HepG2 (cell line): Measurements from ENCODE around the gene HSPA5. TPM values are rescaled to one million over a fixed set of nuclear protein-coding genes. Genes with fewer than 3 reads are reported as not detected.

ENCODE experiments used
- ATAC-seq: fragments of 200-7000 bp; cut with Tn5 transposase; 3 replicates; pipeline ENCODE4 v1.9.1; 2020; ENCODE audit warnings: mild to moderate bottlenecking, moderate library complexity
- BruUV-seq: library from RNA; stranded (reverse); fragments of 400-500 nt; replicated peaks from 2 replicates; lab custom pipeline; 2021; lab: Mats Ljungman, UMichigan
- CTCF ChIA-PET: fragments of 300-600 bp; formaldehyde crosslinking; extraction: SDS; loops from one replicate; lab custom pipeline; 2021; ENCODE audit warnings: low total read pairs, inconsistent platforms, low intra/inter-chr PET ratio; lab: Yijun Ruan, JAX
- POLR2A ChIA-PET: fragments of 350-600 bp; sonication (Branson Sonifier 250); formaldehyde crosslinking; loops from one replicate; lab custom pipeline; 2020; ENCODE audit warnings: antibody characterized with exemption, inconsistent platforms; lab: Yijun Ruan, JAX
- DNase-seq: peaks from one replicate; pipeline ENCODE4 v3.0.0-alpha.2; 2015; ENCODE audit warnings: low spot score
- FAIRE-seq: peaks from 3 replicates; lab custom pipeline; 2011; peaks lifted over from hg19 to GRCh38; lab: Jason Lieb, UNC
- H2AFZ ChIP-seq: one replicate; pipeline ENCODE4 v1.6.1; 2011; ENCODE audit warnings: low read length, inconsistent platforms
- H3K27ac ChIP-seq: fragments of 300-600 bp; 3 replicates; pipeline ENCODE4 v1.8.0; 2011; ENCODE audit warnings: mixed run types, mild to moderate bottlenecking, mixed read lengths, low read length, inconsistent platforms; ENCODE audit not compliant: insufficient read depth; ENCODE audit errors: extremely low read length
- H3K27me3 ChIP-seq, 2 experiments: fragments of 200-600 bp in 1 of 2; 2 replicates in 1 of 2; 3 replicates in 1 of 2; pipeline versions ENCODE4 v1.6.0 to v1.8.0; 2011; ENCODE audit warnings: low read length in 2 of 2, mild to moderate bottlenecking in 2 of 2, moderate library complexity in 2 of 2, inconsistent platforms in 1 of 2; ENCODE audit not compliant: insufficient read depth in 2 of 2, control insufficient read depth in 1 of 2
- H3K36me3 ChIP-seq, 2 experiments: fragments of 200-600 bp in 1 of 2; replicated peaks in 1 of 2; 2 replicates in 1 of 2; 3 replicates in 1 of 2; pipeline versions ENCODE4 v1.5.1 to v1.8.0; 2011; ENCODE audit warnings: low read length in 2 of 2, inconsistent platforms in 1 of 2; ENCODE audit not compliant: insufficient read depth in 2 of 2, control insufficient read depth in 1 of 2
- H3K4me1 ChIP-seq: 2 replicates; pipeline ENCODE4 v1.5.1; 2012; ENCODE audit warnings: low read length, inconsistent platforms; ENCODE audit not compliant: insufficient read depth
- H3K4me2 ChIP-seq: 2 replicates; pipeline ENCODE4 v1.6.0; 2011; ENCODE audit warnings: low read depth, low read length, inconsistent platforms
- H3K4me3 ChIP-seq, 3 experiments: fragments of 200-600 bp in 1 of 3; sonication (generic), shearing (Covaris generic) in 1 of 3; replicated peaks in 1 of 3; 2 replicates each; pipeline ENCODE4 v1.5.1; 2011 to 2016; ENCODE audit warnings: low read length in 3 of 3, inconsistent platforms in 2 of 3, low read depth in 2 of 3, mild to moderate bottlenecking in 2 of 3, control low read depth in 1 of 3, mixed read lengths in 1 of 3; ENCODE audit not compliant: insufficient read depth in 1 of 3
- H3K79me2 ChIP-seq: one replicate; pipeline ENCODE4 v1.6.1; 2011; ENCODE audit warnings: low read length, inconsistent platforms; ENCODE audit not compliant: insufficient read depth
- H3K9ac ChIP-seq: 2 replicates; pipeline ENCODE4 v1.6.0; 2011; ENCODE audit warnings: mild to moderate bottlenecking, low read depth, low read length, inconsistent platforms; ENCODE audit not compliant: insufficient read depth
- H3K9me3 ChIP-seq: 2 replicates; pipeline ENCODE4 v1.5.1; 2012; ENCODE audit warnings: mild to moderate bottlenecking, low read length
- H4K20me1 ChIP-seq: 2 replicates; pipeline ENCODE4 v1.6.0; 2011; ENCODE audit warnings: inconsistent platforms, mild to moderate bottlenecking, low read length, moderate library complexity; ENCODE audit not compliant: insufficient read depth
- EP300 ChIP-seq, 3 experiments: sonication (generic) in 1 of 3; formaldehyde crosslinking in 1 of 3; IDR thresholded peaks; 2 replicates each; pipeline versions ENCODE4 v1.5.1 to v1.6.1; 2011 to 2020; ENCODE audit warnings: low read depth in 2 of 3, low read length in 2 of 3, borderline replicate concordance in 1 of 3, improper control_type of control experiment in 1 of 3, mild to moderate bottlenecking in 1 of 3, missing genetic modification reagents in 1 of 3, moderate library complexity in 1 of 3
- KDM5B ChIP-seq: sonication (generic); formaldehyde crosslinking; IDR thresholded peaks from 2 replicates; pipeline ENCODE4 v1.4.0; 2020; ENCODE audit warnings: missing genetic modification reagents, mild to moderate bottlenecking, borderline replicate concordance
- MATR3 ChIP-seq: sonication (generic); formaldehyde crosslinking; IDR thresholded peaks from 2 replicates; pipeline ENCODE4 v1.4.0; 2020; ENCODE audit warnings: missing genetic modification reagents
- YY1 ChIP-seq: IDR thresholded peaks from 2 replicates; pipeline ENCODE4 v1.6.1; 2011; ENCODE audit warnings: low read length, low read depth, moderate library complexity, mild to moderate bottlenecking; ENCODE audit not compliant: insufficient read depth, insufficient replicate concordance
- ZNF205 ChIP-seq: IDR thresholded peaks from 2 replicates; pipeline ENCODE4 v1.6.1; 2018; ENCODE audit warnings: missing biosample characterization, missing genetic modification reagents
- ZNF326 ChIP-seq: sonication (generic); formaldehyde crosslinking; IDR thresholded peaks from 2 replicates; pipeline ENCODE4 v1.4.0; 2020; ENCODE audit warnings: missing genetic modification reagents, borderline replicate concordance
- ZNF766 ChIP-seq: sonication (generic); formaldehyde crosslinking; IDR thresholded peaks from 2 replicates; pipeline ENCODE4 v1.5.0; 2020; ENCODE audit warnings: missing genetic modification reagents, borderline replicate concordance
- ZNF775 ChIP-seq: sonication (generic); formaldehyde crosslinking; IDR thresholded peaks from 2 replicates; pipeline ENCODE4 v1.4.0; 2020; ENCODE audit warnings: missing genetic modification reagents, mild to moderate bottlenecking, moderate library complexity, borderline replicate concordance
- WGBS: methylation state at CpG from one replicate; pipeline ENCODE4 v1.1.6; 2017; ENCODE audit warnings: low lambda C conversion rate; 5-methylcytosine and 5-hydroxymethylcytosine counted together
- in situ Hi-C: cut with HindIII; loops from 2 replicates; pipeline ENCODE4 v1.10.0; 2017; ENCODE audit warnings: low pct_unique_long_range_greater_than_20kb; ENCODE audit not compliant: extremely low pct_ligation_motif_present
- intact Hi-C: fragments of 100-400 bp; cut with micrococcal nuclease; formaldehyde crosslinking; loops from one replicate; pipeline ENCODE4 v1.10.0; 2022; ENCODE audit not compliant: unreplicated experiment
- polyA plus RNA-seq, 8 experiments: library from polyadenylated mRNA; depleted of rRNA in 3 of 8; stranded (reverse) in 7 of 8; unstranded in 1 of 8; fragments of >200 nt; fragmentation: Illumina TruSeq in 4 of 8; extraction: Trizol in 4 of 8; gene quantifications; 2 replicates each; pipeline versions ENCODE4 v1.2.1 to v1.2.3, GENCODE V29; 2011 to 2016; ENCODE audit warnings: low read depth in 4 of 8, missing spikeins in 1 of 8, mixed read lengths in 1 of 8; ENCODE audit not compliant: insufficient read depth in 1 of 8
- total RNA-seq, 5 experiments: library from RNA; depleted of rRNA; stranded (reverse); fragments of >200 nt; fragmentation: Illumina TruSeq; extraction: Trizol; gene quantifications; 2 replicates each; pipeline ENCODE4 v1.2.3, GENCODE V29; 2016; ENCODE audit warnings: low read depth in 1 of 5
- TF ChIP-seq, protein P1 (sequence below): sonication (generic); formaldehyde crosslinking; IDR thresholded peaks from 2 replicates; pipeline ENCODE4 v1.5.0; 2020; ENCODE audit warnings: mild to moderate bottlenecking, missing genetic modification reagents
- TF ChIP-seq, protein P2 (sequence below): IDR thresholded peaks from 2 replicates; pipeline ENCODE4 v1.6.1; 2016

Gene HSPA5
- total and polyA plus RNA-seq, 2 of the 13 experiments (the other 11 are each of a cell fraction or from before 2014, with no cell fraction given) = 201 to 206 TPM

- Histone ChIP-seq H3K79me2 (peaks cover 82% of the 10 kb centered on the region), H4K20me1 (no peaks in the 10 kb centered on the region; the same call in 1 of the 2 replicates), H3K36me3 (peaks cover 0 to 4% of the 10 kb centered on the region in 2 experiments; a peak in 1 of 5 replicates), H3K4me1 (peaks cover 56% of the 10 kb centered on the region), H3K27ac (no peak overlapping the region), H3K27me3 (no peaks in the 10 kb centered on the region), H3K4me3 (no peak overlapping the region), H2AFZ (no peak overlapping the region), H3K9ac (no peak overlapping the region), H3K4me2 (no peak overlapping the region), H3K9me3 (no peaks in the 10 kb centered on the region)
- FAIRE-seq = no peak
- intact Hi-C loops (no loop called here), in situ Hi-C loops (no loop called here)
- no peak; the same call in 2 of the 3 replicates for ATAC-seq
- no peak for DNase-seq
- TF ChIP-seq, protein P1, sequence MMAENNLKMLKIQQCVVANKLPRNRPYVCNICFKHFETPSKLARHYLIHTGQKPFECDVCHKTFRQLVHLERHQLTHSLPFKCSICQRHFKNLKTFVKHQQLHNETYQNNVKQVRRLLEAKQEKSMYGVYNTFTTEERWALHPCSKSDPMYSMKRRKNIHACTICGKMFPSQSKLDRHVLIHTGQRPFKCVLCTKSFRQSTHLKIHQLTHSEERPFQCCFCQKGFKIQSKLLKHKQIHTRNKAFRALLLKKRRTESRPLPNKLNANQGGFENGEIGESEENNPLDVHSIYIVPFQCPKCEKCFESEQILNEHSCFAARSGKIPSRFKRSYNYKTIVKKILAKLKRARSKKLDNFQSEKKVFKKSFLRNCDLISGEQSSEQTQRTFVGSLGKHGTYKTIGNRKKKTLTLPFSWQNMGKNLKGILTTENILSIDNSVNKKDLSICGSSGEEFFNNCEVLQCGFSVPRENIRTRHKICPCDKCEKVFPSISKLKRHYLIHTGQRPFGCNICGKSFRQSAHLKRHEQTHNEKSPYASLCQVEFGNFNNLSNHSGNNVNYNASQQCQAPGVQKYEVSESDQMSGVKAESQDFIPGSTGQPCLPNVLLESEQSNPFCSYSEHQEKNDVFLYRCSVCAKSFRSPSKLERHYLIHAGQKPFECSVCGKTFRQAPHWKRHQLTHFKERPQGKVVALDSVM (CRISPR knock-in tag) = peak; percentile 51
- no peak for TF ChIP-seq ZNF205 (CRISPR knock-in tag)
- BruUV-seq = no TSS peak
- ChIA-PET CTCF (no interaction called here), POLR2A (interaction anchor here (1.1 to 2.0 kb wide), 2 partner anchors 15 to 35 kb away, joined by 4 to 11 read pairs; partner anchors contain the start of genes GAPVD1 and HSPA5)
- WGBS = 97% methylated on average over 4 of the region's 4 CpGs
These were observed 35.6 kb upstream of the HSPA5 start for GRCh38 chr9:125276771-125277170.

DNA sequence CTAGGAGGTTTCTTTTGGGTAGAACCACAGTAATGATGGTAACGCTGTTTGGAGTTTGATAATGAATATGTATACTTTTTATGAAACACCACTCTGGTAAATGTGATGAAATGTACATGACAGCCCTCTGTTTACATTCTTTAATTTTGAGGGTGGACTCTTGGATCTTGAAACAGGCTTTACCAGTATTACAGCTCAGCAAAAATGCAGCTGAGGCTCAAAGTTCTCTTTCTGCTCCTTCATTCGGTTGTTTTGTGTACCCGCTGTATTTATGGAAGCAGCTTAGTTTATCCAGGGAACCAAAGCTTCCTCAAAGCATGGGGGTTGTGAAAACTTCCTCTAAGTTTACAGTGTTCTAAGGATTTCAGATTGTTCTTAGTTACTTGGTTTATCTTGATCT lies 31.6 kb upstream of the HSPA5 start:
- H3K27me3 ChIP-seq = no peaks in the 10 kb centered on the region
- H3K27ac ChIP-seq = peak overlapping the region; percentile 81
- 0 out of 2 replicates have a peak overlapping the region, but pooled peaks have one; percentile 13 for H3K9ac ChIP-seq
- H4K20me1 ChIP-seq = no peaks in the 10 kb centered on the region; the same call in 1 of the 2 replicates
- H3K36me3 ChIP-seq = no peaks in the 10 kb centered on the region; a peak in 1 of 5 replicates
- CTCF ChIA-PET = no interaction called here
- H3K4me1 ChIP-seq = peaks cover 76% of the 10 kb centered on the region
- POLR2A ChIA-PET = interaction anchor here (0.6 to 1.6 kb wide), 5 partner anchors 11 to 73 kb away, joined by 3 to 25 read pairs (median 6); partner anchors contain the start of genes GAPVD1, HSPA5 and RABEPK
- peaks cover 76% of the 10 kb centered on the region for H3K79me2 ChIP-seq
- peak; percentile 90 for DNase-seq
- WGBS = under 1% methylated on average over 3 of the region's 3 CpGs
- peak overlapping the region in 2 of 3 experiments; percentile 11 to 40; a peak in 2 of 6 replicates for H3K4me3 ChIP-seq
- BruUV-seq = TSS peak; percentile 20
- in situ Hi-C loops = no loop called here
- no peak overlapping the region for H2AFZ ChIP-seq
- FAIRE-seq = peak; percentile 88
- H3K9me3 ChIP-seq = no peaks in the 10 kb centered on the region
- peak overlapping the region; percentile 49 for H3K4me2 ChIP-seq
- peak; percentile 89 for ATAC-seq
- intact Hi-C loops = loop anchor here (1.0 kb wide), 1 partner anchor 25 kb away; no protein-coding TSS in a partner anchor
- TF ChIP-seq ZNF326 (CRISPR knock-in tag) (no peak), EP300 (IDR thresholded peaks at IDR 0.05; ENCODE audit: low read depth in 2 of 2, low read length in 2 of 2) (peak in 1 of 2 experiments; percentile 91; a peak in 2 of 4 replicates), EP300 (CRISPR knock-in tag; IDR thresholded peaks at IDR 0.05; ENCODE audit: borderline replicate concordance) (peak; percentile 67; the same call in 1 of the 2 replicates), ZNF766 (CRISPR knock-in tag) (no peak), YY1 (no peak), MATR3 (no peak), KDM5B (CRISPR knock-in tag) (no peak), ZNF775 (no peak)
- TF ChIP-seq, protein P2, sequence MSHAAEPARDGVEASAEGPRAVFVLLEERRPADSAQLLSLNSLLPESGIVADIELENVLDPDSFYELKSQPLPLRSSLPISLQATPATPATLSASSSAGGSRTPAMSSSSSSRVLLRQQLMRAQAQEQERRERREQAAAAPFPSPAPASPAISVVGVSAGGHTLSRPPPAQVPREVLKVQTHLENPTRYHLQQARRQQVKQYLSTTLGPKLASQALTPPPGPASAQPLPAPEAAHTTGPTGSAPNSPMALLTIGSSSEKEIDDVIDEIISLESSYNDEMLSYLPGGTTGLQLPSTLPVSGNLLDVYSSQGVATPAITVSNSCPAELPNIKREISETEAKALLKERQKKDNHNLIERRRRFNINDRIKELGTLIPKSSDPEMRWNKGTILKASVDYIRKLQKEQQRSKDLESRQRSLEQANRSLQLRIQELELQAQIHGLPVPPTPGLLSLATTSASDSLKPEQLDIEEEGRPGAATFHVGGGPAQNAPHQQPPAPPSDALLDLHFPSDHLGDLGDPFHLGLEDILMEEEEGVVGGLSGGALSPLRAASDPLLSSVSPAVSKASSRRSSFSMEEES = peak; percentile 53; the same call in 1 of the 2 replicates
